DND-41 (cell line): ENCODE measurements around the gene LGR6.

Experiments
- CTCF ChIP-seq: IDR thresholded peaks from 2 replicates; pipeline ENCODE4 v1.5.1; 2012; ENCODE audit warnings: borderline replicate concordance, low read length, moderate library complexity, mild to moderate bottlenecking; ENCODE audit not compliant: poor library complexity, severe bottlenecking; ENCODE audit errors: extremely low read depth
- EZH2 ChIP-seq: IDR thresholded peaks from 3 replicates; pipeline ENCODE4 v1.6.1; 2012; ENCODE audit warnings: borderline replicate concordance, low read depth, mild to moderate bottlenecking, moderate library complexity, low read length, inconsistent platforms; ENCODE audit not compliant: severe bottlenecking

GRCh38 chr1:202282596-202283283 is 89.1 kb downstream of the LGR6 start:
- no peak for TF ChIP-seq CTCF
- TF ChIP-seq EZH2 = no peak
